Measurements from ENCODE around the gene ZCCHC7. TPM values are rescaled to one million over a fixed set of nuclear protein-coding genes. Genes with fewer than 3 reads are reported as not detected.
A peak's percentile ranks its signal among the peaks of the same experiment; 100 is the strongest.
"Not testable (repeated sequence)": the region's sequence is repeated elsewhere in the genome, so short reads cannot be mapped to it uniquely, and the experiment has no call there.

ZCCHC7 gene
- total RNA-seq, 2 donors from 2014 or later = 16.1 to 19.1 TPM

DNA sequence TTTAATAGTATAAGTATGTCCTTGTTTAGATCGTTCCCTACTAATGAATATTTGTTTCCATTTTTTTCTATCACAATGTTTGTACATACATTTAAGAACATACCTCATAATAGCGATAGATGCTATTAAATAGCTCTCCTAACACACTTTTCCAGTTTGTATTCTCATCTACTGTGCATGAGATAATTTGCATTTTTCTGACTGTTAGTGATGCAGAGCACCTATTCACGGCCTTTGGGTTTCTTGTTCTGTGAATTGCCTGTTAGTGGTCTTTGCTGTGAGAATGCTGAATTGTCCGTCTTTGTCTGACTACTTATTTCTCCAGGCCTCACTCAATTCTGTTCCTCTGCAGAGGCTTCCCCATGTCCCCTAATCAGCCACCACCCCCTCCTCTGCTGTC is 5.9 kb upstream of the ZCCHC7 start:
- DNase-seq; intact Hi-C loops (cut with DNase I, micrococcal nuclease); ATAC-seq: not testable (repeated sequence)

DNA sequence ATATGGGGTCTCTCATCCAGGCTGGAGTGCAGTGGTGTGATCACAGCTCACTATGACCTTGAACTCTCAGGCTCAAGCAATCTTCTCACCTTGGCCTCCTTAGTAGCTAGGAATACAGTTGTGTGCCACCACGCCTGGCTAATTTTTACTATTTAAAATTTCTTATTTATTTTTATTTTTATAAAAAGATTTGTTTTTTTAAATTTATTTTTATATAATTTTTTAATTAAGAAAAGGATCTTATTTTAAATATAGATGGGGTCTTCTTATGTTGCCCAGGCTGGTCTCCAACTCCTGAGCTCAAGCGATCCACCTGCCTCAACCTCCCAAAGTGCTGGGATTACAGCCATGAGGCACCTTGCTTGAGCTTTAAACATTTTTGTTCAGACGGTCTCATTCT is 2.4 kb upstream of the ZCCHC7 start:
- DNase-seq = no peak

DNA sequence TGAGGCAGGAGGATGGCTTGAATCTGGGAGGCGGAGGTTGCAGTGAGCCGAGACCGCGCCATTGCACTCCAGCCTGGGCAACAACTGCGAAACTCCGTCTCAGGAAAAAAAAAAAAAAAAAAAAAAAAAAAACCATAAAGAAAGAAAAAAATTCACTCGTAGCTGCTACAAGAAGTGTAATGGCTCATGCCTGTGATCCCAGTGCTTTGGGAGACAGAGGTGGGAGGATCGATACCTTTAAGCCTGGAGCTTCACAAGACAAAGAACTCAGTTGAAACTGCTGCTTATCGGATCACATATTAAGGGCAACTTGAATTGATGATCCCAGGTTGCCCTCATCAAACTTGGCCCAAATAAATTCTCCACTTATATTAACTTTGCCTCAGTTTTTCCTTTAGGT is 1.0 kb upstream of the ZCCHC7 start:
- intact Hi-C loops (cut with DNase I, micrococcal nuclease) = no loop called here
- DNase-seq = no peak

More for the DNA sequence above, 2.4 kb upstream of the ZCCHC7 start:
- intact Hi-C loops (cut with DNase I, micrococcal nuclease) = no loop called here
- no peak for ATAC-seq

GRCh38 chr9:37120843-37121335 is 515 bp downstream of the ZCCHC7 start:
- intact Hi-C loops (cut with DNase I, micrococcal nuclease) = not testable (repeated sequence)
- DNase-seq (peak; percentile 34 to 63), ATAC-seq (peak; percentile 47)

More for the DNA sequence above, 1.0 kb upstream of the ZCCHC7 start:
- ATAC-seq = no peak

DNA sequence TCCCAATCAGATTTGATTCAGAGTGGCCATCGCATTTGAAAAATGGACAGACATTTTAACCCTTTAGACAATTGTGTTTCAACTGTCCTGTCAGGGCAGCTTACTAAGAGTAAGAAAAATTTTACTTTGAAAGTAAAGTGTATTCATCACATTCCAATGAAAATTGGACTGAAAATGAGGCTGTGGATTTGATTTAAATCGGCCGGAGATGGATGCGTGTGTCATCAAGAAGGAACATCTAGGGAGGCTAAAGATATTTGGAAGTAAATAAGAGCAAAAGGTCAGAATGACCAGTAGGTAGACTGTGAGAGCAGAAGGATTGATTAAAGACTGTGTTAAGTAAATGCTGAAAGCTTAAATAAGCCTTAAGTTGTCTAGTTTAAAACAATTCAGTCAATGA is 1.5 kb downstream of the ZCCHC7 start:
- DNase-seq (no peak), ATAC-seq (no peak)
- intact Hi-C loops (cut with DNase I, micrococcal nuclease) = no loop called here

- ATAC-seq (no peak), DNase-seq (no peak)
- intact Hi-C loops (cut with DNase I, micrococcal nuclease) = no loop called here
Measured at GRCh38 chr9:37126214-37126788, 5.9 kb downstream of the ZCCHC7 start.

DNA sequence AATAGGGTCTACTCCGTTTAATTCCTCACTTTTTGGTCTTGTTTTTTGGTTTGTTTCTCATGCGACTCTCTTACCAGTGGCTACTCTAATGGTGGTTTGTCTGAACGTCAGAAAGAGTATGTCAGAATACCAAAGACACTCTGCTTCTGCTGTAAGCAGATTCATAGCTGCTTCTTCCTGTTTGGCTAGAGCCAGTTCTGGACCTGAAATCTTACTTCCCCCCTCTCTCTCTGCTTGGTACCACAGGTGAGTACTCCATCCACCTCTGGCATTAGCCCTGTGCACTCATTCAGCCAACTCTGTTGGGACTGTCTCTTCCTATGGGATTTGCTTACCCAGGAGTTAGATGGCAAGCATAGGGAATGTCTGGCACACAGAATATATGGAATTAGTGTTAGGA is 6.6 kb downstream of the ZCCHC7 start:
- no peak for DNase-seq
- intact Hi-C loops (cut with DNase I, micrococcal nuclease) = no loop called here
- ATAC-seq = no peak

GRCh38 chr9:37128051-37128450 is 7.7 kb downstream of the ZCCHC7 start:
- ATAC-seq (no peak), DNase-seq (no peak)
- intact Hi-C loops (cut with DNase I, micrococcal nuclease) = no loop called here

- ATAC-seq = no peak
- intact Hi-C loops (cut with DNase I, micrococcal nuclease) = no loop called here
- no peak for DNase-seq
Measured at GRCh38 chr9:37134166-37134565, 13.8 kb downstream of the ZCCHC7 start.

- ATAC-seq = no peak
- no peak for DNase-seq
- intact Hi-C loops (cut with DNase I, micrococcal nuclease) = no loop called here
Measured at GRCh38 chr9:37141015-37141414, 20.6 kb downstream of the ZCCHC7 start.

- intact Hi-C loops (cut with DNase I, micrococcal nuclease) = no loop called here
- DNase-seq = no peak
- no peak for ATAC-seq
Measured at GRCh38 chr9:37144762-37145161, 24.4 kb downstream of the ZCCHC7 start.

- ATAC-seq (peak; percentile 38), DNase-seq (no peak)
- intact Hi-C loops (cut with DNase I, micrococcal nuclease) = no loop called here
Measured at GRCh38 chr9:37146410-37146809, 26.0 kb downstream of the ZCCHC7 start.

DNA sequence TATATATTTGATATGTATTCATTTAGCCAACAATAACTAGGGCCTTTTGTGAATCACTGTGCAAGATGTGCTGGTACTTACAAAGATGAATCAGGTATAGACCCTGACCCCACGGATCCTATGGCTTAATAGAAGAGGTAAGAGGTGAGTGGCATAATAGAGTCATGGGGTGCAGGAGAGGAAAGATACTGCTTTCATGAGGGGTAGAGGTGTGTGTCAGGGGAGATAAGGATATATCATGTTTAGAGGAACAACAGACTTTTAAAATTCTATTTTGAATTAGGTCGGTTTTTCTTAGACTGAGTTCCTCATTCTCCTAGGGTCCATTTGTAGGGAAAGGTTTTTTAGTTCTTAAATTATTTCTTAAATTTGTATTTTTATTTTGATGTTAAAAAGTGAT is 27.8 kb downstream of the ZCCHC7 start:
- ATAC-seq (no peak), DNase-seq (no peak)
- intact Hi-C loops (cut with DNase I, micrococcal nuclease) = no loop called here

GRCh38 chr9:37149666-37150308 is 29.4 kb downstream of the ZCCHC7 start:
- ATAC-seq (no peak), DNase-seq (no peak)
- intact Hi-C loops (cut with DNase I, micrococcal nuclease) = no loop called here

GRCh38 chr9:37150415-37150814 is 30.0 kb downstream of the ZCCHC7 start:
- intact Hi-C loops (cut with DNase I, micrococcal nuclease) = no loop called here
- ATAC-seq (no peak), DNase-seq (no peak)

DNA sequence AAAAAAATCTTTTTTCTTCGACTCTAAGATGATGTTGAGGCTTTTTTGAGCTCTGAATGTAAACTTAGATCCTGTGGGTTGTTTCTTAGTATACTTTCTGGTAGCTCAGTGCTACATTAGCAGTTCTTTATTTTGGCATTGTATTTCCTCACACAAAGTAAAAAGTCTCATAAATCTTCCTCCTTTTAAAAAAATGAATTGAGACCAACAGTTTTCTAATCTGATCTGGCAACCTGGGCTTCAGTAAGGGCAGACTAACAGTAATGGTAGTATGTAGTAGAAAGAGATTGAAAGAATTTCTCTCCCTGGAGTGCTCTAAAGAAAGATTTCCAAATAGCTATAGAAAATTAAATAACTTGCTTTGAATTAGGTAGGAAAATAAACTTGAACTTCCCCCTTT is 31.4 kb downstream of the ZCCHC7 start:
- ATAC-seq = no peak
- intact Hi-C loops (cut with DNase I, micrococcal nuclease) = no loop called here
- DNase-seq = no peak

GRCh38 chr9:37152365-37152764 is 32.0 kb downstream of the ZCCHC7 start:
- ATAC-seq (no peak), DNase-seq (no peak)
- intact Hi-C loops (cut with DNase I, micrococcal nuclease) = no loop called here

- ATAC-seq = no peak
- intact Hi-C loops (cut with DNase I, micrococcal nuclease) = no loop called here
- no peak for DNase-seq
Measured at GRCh38 chr9:37155601-37156000, 35.2 kb downstream of the ZCCHC7 start.

- DNase-seq = no peak
- ATAC-seq = no peak
- intact Hi-C loops (cut with DNase I, micrococcal nuclease) = no loop called here
Measured at GRCh38 chr9:37156205-37156604, 35.8 kb downstream of the ZCCHC7 start.

GRCh38 chr9:37156781-37157356 is 36.5 kb downstream of the ZCCHC7 start:
- intact Hi-C loops (cut with DNase I, micrococcal nuclease) = no loop called here
- DNase-seq (no peak), ATAC-seq (no peak)
